Measurements from ENCODE around the gene PDGFB. TPM values are rescaled to one million over a fixed set of nuclear protein-coding genes. Genes with fewer than 3 reads are reported as not detected.

PDGFB gene
- total RNA-seq, 3 donors from 2014 or later (not counting 1 experiment from before 2014, with no cell fraction given): 0.28 to 1.2 (median 0.31) TPM

DNA sequence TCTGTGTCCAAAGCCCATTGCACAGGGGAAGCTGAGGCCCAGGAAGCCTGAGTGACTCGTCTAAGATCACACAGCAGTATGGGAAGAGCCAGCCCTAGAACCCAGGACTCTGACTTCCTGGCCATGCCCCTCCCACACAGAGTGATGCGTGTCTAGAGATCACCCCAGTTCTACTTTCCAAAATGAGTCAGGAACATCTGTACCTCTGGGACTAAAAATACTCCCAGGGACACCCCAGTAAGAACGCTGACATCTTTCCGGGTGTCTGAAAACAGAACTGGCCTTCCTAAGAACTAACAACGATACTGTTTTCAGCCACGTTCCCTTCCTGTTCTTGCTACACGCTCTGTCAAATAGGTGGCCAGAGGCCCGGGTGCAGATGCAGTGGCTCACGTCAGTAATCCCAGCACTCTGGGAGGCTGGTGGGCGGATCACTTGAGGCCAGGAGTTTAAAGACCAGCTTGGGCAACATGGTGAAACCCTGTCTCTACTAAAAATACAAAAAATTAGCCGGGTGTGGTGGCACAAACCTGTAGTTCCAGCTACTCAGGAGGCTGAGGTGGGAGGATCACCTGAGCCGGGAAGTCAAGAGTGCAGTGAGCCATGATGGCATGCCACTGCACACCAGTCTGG lies 21.7 kb upstream of the PDGFB start:
- Mint-ChIP-seq H3K4me3 (no peak overlapping the region), H3K9me3 (no peaks in the 10 kb centered on the region), H3K27ac (no peak overlapping the region), H3K27me3 (ENCODE audit: low read depth in 2 of 2) (peaks cover 7 to 8% of the 10 kb centered on the region in 2 donors), H3K4me1 (no peaks in the 10 kb centered on the region), H3K36me3 (no peaks in the 10 kb centered on the region)
- Histone ChIP-seq H3K9me3 (ENCODE audit: control insufficient read depth, insufficient read depth, low read length) (peaks cover 8% of the 10 kb centered on the region), H3K4me1 (ENCODE audit: control insufficient read depth, insufficient read depth, low read length) (no peaks in the 10 kb centered on the region), H3K27me3 (ENCODE audit: control insufficient read depth, insufficient read depth, low read length) (no peaks in the 10 kb centered on the region), H3K36me3 (ENCODE audit: control insufficient read depth, insufficient read depth, low read length) (no peaks in the 10 kb centered on the region), H3K27ac (ENCODE audit: low read length) (no peak overlapping the region), H3K4me3 (ENCODE audit: low read length) (no peak overlapping the region)
- ATAC-seq: no peak
- WGBS (ENCODE audit: insufficient coverage): 53% methylated on average over 12 of the region's 12 CpGs
- intact Hi-C loops (cut with micrococcal nuclease): no loop called here
- no peak for TF ChIP-seq CTCF (IDR thresholded peaks at IDR 0.05)
- DNase-seq: no peak

DNA sequence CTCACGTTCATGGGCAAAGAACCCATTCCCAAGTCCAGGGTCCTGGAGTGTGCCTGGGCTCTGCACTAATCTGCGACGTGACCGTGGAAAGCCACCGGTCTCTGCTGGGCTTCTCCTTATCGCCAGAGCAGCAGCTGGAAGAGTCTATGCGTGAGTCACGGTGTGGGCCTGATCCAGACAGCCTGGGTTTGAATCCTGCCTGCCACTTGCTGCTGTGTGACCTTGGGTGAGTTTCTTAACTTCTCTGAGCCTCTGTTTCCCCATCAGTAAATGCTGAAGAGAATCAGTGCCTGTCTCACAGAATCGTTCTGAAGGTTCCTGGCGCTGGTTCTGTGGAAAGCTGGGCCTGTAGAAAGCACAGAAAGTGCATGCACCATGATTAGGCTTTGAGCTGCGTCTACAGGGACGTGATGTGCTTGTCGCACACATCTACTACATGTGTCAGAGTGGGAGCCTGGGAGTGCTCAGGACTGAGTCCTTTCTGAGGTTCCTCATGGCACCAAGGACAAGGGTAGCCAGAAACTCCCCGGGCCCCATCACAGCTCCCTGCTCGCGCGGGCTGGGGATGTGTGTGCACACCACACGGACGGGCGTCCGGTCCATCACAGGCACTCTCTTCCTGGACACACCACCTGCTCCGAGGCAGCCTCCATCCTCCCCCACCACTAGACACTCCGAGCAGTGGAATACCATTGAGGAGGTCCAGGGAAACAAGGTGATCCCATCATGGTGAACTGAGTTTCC lies 20.5 kb upstream of the PDGFB start:
- intact Hi-C loops (cut with micrococcal nuclease): no loop called here
- no peak for TF ChIP-seq CTCF (IDR thresholded peaks at IDR 0.05)
- Mint-ChIP-seq H3K4me1 (no peaks in the 10 kb centered on the region), H3K4me3 (no peak overlapping the region), H3K36me3 (no peaks in the 10 kb centered on the region), H3K27me3 (ENCODE audit: low read depth in 2 of 2) (peaks cover 7 to 8% of the 10 kb centered on the region in 2 donors), H3K27ac (no peak overlapping the region), H3K9me3 (no peaks in the 10 kb centered on the region)
- ATAC-seq: no peak
- WGBS (ENCODE audit: insufficient coverage): 94% methylated on average over 23 of the region's 23 CpGs
- Histone ChIP-seq H3K9me3 (ENCODE audit: control insufficient read depth, insufficient read depth, low read length) (peaks cover 11% of the 10 kb centered on the region), H3K36me3 (ENCODE audit: control insufficient read depth, insufficient read depth, low read length) (no peaks in the 10 kb centered on the region), H3K4me3 (ENCODE audit: low read length) (no peak overlapping the region), H3K27ac (ENCODE audit: low read length) (no peak overlapping the region), H3K4me1 (ENCODE audit: control insufficient read depth, insufficient read depth, low read length) (no peaks in the 10 kb centered on the region), H3K27me3 (ENCODE audit: control insufficient read depth, insufficient read depth, low read length) (no peaks in the 10 kb centered on the region)
- DNase-seq: no peak

DNA sequence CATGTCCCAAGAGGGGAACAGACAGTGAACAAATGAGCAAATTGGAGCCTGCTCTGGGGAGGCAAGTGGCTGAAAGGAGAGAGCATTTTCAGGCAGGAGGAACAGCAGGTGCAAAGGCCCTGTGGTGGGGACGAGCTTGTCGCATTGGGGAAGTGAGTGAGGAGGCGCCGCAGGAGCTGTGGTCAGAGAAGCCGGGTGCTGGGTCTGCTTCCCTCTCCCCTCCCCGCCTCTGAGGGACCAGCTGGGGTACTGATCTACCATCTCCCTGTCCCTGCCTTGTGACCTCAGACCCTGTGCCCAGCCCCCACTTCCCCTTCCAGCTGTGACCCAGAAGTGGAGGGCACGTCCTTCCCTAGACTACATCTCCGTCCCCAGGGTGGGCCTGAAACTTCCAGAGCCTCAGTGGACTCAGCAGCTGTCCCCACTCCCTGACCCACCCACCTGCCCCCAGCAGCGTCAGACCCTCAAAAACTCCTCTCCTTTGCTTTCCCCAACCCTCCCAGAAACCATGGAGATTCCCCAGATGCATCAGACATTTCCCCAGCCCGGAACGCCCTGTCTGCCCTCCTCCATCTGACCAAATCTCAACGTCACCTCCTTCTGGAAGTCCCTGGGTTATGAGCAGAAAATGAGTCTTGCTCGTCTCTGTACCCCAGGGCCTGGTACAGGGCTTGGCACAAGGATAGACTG lies 19.7 kb upstream of the PDGFB start:
- no peak for ATAC-seq
- Mint-ChIP-seq H3K36me3 (no peaks in the 10 kb centered on the region), H3K27ac (no peak overlapping the region), H3K9me3 (no peaks in the 10 kb centered on the region), H3K4me3 (no peak overlapping the region), H3K27me3 (ENCODE audit: low read depth in 2 of 2) (peaks cover 7 to 8% of the 10 kb centered on the region in 2 donors), H3K4me1 (no peaks in the 10 kb centered on the region)
- WGBS (ENCODE audit: insufficient coverage): 42% methylated on average over 13 of the region's 13 CpGs
- Histone ChIP-seq H3K27ac (ENCODE audit: low read length) (no peak overlapping the region), H3K9me3 (ENCODE audit: control insufficient read depth, insufficient read depth, low read length) (peaks cover 11% of the 10 kb centered on the region), H3K27me3 (ENCODE audit: control insufficient read depth, insufficient read depth, low read length) (no peaks in the 10 kb centered on the region), H3K4me1 (ENCODE audit: control insufficient read depth, insufficient read depth, low read length) (no peaks in the 10 kb centered on the region), H3K36me3 (ENCODE audit: control insufficient read depth, insufficient read depth, low read length) (no peaks in the 10 kb centered on the region), H3K4me3 (ENCODE audit: low read length) (no peak overlapping the region)
- DNase-seq: no peak
- TF ChIP-seq CTCF (IDR thresholded peaks at IDR 0.05): no peak
- intact Hi-C loops (cut with micrococcal nuclease): no loop called here
